HG03097 (cell line): ENCODE measurements around the gene EPHB2.

ENCODE experiments used
- ATAC-seq: cut with Tn5 transposase; IDR thresholded peaks from one replicate; pipeline ENCODE4 v1.9.1; 2021; ENCODE audit not compliant: unreplicated experiment, low FRiP score

The EPHB2 gene

DNA sequence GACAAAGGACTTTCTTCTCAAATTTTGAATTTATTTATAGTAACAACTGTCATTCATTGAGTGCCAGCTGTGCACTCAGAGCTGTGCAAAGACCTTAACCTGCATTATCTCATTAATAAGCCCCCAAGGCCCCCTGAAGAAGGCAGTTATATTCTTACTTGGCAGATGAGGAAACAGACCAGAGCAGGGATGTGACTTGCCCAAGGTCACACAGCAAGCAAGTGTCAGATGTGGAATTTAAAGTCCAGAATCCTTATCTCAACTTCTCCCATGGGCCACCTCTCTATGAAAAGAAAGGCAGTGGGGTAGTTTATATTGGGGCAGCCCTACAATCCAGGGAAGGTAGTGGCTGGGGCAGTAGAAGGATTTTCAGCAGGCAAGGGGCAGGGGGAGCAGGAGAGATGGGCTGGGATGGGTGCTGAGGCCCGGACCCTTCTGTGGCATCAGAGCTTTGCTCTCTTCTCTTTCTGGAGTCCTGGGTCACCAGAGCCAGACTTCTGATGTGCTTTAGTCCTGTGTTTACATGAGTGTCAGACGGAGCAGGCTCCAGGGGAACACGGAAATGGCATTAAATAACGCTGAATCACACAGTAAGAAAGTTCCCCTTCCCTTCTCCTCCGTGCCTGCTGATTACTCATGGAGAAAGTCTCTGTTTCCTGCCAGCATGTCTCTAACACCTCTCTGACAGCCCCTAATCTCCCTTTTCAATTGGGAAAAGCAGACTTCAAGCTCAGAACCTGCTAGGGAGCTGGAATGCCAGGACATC lies 39.5 kb downstream of the EPHB2 start:
- ATAC-seq = no peak

DNA sequence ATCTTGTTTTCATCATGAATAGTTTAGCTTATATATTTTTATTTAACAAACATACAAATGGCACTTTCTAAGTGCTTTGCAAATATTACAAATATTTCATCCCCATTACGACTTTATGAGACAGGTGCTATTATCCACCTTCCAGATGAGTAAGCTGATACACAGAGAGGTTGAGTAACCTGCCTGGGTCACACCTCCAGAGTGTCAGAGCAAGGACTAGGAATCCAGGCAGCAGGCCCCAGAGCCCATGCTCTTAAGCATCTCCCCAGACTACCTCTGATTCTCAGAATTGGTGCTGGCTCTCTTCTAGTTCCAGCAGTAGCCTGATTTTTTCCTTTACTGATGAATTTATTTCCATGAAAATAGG lies 40.0 kb downstream of the EPHB2 start:
- no peak for ATAC-seq

DNA sequence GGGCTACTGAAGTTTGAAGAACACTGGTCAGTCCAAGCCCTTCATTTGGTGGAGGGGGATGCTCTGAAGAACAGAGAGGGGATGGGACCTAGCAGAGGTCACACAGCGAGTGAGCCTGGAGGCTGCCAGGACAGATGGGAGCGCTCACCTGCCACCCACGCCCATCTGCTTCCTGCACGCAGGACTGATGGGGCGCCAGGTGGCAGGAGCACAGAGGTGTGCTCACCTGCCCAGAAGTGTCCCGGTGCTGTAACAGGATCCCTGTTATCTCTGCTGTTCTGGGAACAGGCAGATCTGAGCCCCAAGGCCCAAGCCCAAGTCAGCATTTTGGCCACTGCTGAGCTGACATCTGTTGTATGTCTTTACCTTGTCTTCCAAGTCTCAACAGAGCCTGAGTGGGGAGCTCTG lies 40.5 kb downstream of the EPHB2 start:
- no peak for ATAC-seq

DNA sequence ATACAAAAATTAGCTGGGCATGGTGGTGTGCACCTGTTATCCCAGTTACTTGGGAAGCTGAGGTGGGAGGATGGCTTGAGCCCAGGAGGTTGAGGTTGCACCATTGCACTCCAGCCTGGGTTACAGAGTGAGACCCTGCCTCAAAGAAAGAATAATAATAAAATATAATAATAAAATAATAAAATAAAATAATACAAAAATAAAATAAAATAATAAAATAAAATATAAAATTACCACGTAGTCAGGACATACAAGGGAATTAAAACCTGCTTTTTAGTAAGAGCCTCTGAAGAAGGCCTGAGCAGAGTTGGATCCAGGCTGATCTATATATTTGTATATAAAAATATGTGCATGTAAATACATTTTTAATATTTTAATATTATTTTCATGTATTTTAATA lies 41.7 kb downstream of the EPHB2 start:
- ATAC-seq = no peak

- ATAC-seq = no peak
These were observed 42.9 kb downstream of the EPHB2 start for GRCh38 chr1:22753481-22753971.

DNA sequence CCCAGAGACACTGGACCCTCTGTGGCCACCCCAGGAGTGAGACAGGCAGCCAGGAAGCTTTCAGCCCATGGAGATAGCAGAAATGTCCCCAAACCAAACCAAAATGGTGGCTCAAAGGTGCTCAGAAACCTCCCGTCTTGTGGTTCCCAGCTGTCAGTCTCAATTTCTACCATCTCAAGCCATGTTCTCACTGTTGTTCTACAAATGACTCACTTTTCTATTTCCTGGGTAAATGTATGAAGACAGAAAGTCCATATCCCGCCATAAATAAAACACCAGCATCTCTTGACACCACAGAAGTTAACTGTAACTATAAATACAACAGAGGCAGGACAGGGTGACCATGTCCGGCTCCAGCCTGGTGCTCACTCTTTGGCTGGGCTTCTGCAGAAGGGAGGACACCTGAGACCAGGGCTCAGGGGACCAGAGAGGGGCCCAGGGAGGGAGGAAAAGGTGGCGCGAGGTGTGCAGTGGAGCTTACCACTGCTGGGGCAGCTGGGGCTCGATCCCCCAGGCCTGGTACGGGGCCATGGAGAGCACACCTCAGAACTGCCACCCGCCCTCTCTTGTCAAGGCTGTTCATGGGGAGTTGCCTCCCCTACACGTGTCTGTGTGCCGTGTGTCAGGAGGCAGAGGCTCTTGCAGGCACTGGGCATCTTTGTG lies 43.6 kb downstream of the EPHB2 start:
- ATAC-seq = no peak

- no peak for ATAC-seq
These were observed 44.2 kb downstream of the EPHB2 start for GRCh38 chr1:22754824-22755223.

- ATAC-seq = no peak
These were observed 45.0 kb downstream of the EPHB2 start for GRCh38 chr1:22755641-22756040.

DNA sequence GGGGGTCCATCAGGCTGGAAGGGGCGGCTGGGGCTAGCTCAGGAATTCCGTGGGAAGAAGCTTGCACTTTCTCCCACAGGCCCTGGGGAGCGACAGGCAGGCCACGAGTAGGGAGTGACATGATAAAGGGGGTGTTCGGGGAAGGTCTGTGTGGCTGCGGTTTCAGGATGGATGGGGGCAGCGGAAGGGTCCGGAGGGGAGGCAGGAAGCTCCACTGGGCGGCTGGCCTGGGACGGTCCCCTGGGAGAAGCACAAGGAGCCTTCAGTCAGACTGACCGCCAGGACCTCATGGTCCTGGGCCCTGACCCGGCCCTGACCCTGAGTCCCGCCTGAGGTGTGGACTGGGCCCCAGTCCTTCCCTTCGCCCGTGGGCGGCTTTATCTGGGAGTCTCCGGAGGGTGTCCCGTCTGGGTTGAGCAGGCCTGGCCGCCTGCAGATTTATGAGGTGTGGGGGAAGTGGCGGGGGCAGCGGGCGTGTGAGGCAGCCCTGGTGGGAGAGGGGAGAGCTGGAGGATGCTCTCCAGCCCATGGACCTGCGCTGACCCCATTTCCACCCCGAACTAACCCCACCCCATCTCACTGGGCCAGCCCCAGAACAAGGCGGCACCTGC lies 45.6 kb downstream of the EPHB2 start:
- no peak for ATAC-seq

GRCh38 chr1:22760455-22760854 lies 49.8 kb downstream of the EPHB2 start:
- ATAC-seq = no peak

DNA sequence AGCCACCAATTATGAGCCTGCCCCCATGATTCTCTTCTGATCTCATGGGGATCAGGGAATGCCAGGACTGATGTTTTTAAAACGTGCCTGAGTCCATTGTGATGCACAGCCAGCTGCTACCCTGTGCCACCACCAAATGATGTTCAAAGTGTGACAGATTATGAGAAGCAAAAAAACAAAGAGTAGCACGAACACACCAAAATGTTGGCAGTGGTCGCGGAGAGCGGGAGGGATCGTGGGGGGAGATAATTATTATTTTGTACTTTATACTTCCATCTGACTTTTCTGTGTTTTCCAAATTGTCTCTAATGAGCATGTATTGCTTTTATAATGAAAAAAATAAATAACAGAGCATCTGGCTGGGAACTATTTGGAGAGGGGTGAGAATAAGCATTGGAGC lies 50.5 kb downstream of the EPHB2 start:
- no peak for ATAC-seq

DNA sequence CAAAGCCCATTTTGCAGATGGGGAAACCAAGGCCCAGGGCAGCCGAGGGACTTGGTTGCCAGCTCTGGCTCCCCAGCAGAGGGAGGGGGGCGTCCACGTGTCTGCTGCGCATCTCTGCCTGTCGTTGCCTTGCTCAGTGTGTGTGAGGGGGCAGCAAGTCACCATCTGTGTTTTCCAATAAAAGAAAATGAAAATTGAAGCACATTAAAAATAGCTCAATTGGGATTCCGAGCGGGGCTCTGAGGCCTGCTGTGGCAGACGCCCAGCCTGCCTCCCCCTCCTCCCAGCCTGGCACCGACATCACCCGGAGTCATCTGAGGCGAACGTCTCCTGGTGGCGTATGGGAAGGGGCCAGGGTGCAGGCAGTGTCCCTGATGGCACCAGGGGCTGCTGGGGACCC lies 51.2 kb downstream of the EPHB2 start:
- ATAC-seq = no peak

DNA sequence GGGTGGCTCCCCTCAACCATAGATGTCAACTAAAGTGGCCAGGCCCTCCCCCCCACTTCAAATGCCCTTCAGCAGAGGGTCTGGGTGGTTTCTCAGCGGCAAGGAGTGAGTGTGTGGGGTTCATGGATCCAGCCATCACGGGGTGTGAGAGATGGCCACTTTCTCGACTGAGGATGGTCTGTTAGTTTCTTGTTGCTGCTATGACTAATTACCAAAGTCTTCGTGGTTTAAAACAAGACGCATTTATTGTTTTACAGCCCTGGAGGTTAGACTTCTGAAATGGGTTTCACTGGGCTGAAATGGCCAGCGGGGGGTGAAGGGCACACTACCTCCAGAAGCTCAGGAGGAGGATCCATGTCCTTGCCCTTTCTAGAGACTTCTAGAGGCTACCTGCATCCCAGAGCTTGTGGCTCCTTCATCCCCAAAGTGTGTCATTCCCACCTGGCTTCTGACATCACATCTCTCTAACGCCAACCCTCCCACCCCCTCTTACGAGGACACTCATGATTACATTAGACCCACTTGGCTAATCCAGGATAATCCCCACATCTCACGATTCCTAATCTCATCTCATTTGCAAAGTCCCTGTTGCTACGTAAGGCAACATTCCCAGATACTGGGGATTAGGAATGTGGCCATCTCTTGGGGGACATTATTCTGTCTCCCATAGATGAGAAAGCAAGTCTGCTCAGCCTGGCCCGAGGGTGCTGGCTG lies 53.0 kb downstream of the EPHB2 start:
- ATAC-seq = no peak

DNA sequence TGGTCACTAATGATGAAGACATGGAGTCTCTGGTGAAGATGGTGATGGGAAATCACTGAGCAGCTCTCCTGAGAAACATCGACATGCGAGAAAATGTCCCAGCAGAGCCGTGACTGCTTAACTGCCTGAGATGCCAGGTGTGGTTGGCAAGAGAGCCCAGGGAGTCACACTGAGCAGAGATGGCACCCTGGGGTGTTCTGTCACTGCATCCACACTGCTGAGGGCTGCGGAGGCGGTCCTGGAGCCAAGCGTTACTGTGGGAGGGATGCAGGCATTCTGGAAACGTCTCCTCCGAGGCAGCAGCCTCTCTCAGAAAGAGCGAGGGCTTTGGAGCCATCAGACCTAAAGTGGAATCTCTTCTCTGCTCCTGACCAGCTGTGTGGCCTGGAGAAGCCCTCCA lies 57.2 kb downstream of the EPHB2 start:
- ATAC-seq = no peak

GRCh38 chr1:22769932-22770331 lies 59.3 kb downstream of the EPHB2 start:
- ATAC-seq = no peak

DNA sequence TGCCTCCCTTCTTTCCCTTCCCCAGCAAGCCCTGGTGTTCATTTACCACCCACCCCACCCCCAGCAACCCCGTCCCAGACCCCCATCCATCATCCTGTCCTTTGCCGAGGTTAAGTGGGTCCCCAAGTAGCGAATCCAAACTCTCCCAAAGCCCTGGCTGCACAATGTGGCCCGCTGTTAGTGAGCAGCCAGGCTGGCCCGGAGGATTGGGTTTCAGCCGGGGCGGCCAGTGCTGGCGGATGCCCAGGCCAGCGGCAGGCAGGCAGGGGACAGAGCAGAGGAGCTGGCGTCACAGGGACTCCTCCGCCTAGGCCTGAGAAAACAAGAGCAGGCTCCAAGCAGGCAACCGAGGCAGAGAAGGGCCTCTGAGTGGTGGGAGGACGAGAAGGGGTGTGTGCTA lies 61.4 kb downstream of the EPHB2 start:
- no peak for ATAC-seq

DNA sequence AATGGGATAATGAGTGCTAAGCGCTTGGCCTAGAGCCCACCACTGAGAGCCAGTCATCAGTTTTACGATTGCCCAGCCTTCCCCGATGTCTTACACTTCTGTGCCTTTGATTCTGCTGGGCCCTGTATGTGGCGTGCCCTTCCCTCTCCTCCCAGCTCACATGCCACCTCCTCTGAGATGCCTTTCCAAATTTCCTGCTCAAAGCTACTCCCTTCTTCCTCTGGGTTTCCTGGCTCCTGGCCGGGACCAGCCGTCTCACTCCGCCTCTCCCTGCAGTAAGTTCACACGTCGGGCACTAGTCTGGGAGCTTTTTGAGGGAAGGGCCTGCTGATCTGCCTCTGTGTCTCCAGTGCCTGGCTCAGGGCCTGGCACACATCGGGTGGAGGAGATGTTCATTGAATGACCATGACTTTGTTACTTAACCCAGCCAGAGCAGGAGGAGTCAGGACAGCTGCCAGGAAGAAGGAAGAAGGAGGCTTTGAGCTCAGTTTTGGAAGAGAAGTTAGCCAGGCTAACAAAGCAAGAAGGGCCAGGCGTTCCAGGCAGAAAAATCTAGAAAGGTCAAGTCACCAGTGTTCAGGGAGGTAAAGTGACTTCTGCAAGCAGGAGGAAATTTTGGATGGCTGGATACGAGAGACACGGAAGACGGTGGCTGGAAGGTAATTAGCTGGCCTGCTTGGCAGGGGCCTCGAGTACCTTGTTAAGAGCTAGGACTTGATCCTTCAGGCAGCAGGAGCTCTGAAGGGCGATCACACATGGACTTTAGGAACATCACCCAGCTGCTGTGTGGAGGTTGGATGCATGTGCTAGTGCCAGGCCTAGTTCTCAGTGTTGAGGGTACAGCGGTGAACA lies 63.6 kb downstream of the EPHB2 start:
- ATAC-seq = no peak

DNA sequence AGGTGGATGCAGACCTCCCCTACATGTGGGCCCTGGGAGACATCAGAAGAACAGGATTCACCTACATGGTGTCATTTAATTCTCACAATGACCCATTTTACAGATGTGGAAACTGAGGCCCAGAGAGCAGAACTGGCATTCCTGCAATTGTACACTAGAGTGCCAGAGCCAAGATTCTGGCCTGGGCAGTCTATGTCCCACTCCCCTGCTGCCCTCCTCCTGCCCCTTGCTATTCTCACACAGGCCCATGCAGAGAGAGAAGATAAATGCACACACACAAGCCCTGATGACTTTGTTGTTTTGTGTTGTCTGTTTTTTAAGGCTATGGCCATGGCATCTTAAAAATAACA lies 64.2 kb downstream of the EPHB2 start:
- ATAC-seq = no peak

DNA sequence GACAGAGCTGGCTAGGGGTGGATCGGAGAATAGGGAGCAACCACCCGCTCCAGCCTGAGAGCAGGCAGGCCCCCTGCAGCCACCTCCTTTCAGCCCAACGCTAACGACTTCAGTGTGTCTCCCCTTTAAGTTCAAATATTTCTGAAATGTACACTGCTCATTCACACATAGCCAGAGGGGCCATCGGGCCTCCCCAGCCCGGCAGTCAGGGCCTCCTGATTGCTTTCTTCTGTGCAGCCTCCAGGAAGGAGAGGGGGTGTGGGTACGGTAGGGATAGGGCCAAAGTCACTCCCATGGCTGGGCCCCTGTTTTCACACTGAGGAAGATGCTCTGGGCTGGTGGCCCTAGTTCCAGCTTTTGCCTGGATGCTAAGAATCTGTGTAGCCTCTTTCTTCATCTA lies 64.8 kb downstream of the EPHB2 start:
- no peak for ATAC-seq

GRCh38 chr1:22776035-22776613 lies 65.5 kb downstream of the EPHB2 start:
- ATAC-seq = no peak
